NCI-H2107 treated with DMSO at 0.1 percent for 48 hours (cell line): ENCODE results near the gene SOX10.

Source experiments
- DNase-seq: peaks from one replicate; lab custom pipeline; 2025; ENCODE audit not compliant: unreplicated experiment; lab: John Stamatoyannopoulos, UW

The SOX10 gene

DNA sequence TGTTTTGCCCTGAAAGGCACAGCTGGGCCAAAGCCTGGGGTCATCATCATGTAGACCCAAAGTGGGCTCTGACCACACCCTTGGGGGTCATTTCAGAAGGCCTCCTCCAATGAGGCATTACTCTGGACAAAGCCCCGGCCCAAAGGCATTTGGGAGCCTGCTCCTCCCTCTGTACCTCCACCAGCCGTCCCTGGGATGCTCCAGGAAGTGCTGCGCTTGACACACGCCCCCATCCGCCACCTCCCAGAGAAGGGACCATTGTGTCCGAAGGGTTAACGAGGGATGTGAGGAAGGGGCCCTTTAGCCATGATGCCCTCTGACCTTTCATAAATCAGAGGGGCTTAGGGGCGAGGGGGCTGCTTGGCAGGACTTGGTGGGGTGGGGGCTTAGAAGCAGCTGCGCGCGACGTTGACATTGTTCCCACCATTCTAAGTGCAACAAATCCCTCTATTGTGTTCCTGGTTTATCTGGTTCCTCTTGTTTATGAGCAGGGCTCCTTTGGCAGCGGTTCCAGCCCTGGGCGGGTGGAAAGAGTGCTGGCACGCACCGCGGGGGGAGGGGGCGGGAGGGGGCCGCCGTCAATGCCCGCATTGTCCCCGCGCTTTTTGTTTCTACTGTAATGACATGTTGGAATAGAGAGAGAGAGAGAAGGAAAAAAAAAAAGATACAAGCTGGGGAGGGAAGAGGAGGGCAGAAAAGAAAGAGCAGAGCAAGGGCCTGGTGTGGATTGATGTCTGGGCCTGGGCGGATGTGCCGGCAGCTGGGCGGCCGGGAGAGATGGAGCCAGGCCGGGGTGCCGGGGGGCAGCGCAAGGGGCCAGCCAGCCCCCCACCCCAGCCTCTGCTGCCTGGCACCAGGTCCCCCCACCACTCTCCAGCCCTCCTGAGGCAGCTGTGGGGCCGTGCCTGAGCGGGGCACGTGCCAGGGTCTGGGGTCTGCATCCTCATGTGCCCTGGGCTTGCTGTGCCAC, 32.1 kb upstream of the SOX10 start:
- DNase-seq = no peak

GRCh38 chr22:38014083-38014482, 29.7 kb upstream of the SOX10 start:
- DNase-seq = no peak

DNA sequence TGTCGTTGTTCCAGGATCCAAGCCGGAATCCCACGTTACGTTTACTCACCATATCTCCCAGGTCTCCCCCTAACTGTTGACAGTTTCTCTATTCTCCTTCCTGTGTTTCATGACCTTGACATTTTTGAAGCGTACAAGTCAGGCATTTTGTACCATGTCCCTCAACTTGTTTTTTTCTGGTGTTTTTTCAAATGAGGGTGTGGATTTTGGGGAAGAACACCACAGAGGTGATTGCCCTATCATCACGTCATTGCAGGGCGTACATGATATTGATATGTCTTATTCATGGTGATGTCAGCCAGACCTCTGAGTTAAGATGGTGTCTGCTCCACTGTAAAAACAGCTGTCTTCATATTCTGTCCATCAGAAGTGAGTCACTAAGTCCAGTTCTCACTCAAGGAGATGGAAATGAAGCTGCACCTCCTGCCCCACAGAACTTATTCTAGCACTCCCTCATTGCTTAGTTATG, 28.3 kb upstream of the SOX10 start:
- no peak for DNase-seq

GRCh38 chr22:38009000-38009806, 24.8 kb upstream of the SOX10 start:
- no peak for DNase-seq

GRCh38 chr22:38007330-38007902, 23.1 kb upstream of the SOX10 start:
- DNase-seq = no peak

DNA sequence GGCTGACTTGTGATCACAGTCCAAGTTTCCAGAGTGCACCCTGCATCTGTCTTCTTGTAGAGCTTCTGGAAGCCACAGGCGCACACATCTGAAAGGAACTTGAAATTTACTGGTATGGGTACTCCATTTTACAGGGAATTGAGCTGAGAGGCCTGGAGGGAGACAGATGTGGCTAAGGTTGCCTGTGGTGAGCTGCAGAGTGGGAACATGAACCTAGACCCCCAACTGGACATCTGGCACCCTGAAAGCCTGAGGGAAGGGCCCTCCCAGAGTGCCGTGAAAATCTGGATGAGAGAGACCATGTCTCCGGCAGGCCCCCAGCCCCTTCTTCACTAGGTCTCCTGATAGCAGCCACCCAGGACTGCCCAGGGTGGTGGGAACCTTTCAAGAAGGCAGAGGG, 22.6 kb upstream of the SOX10 start:
- no peak for DNase-seq

GRCh38 chr22:38005943-38006342, 21.6 kb upstream of the SOX10 start:
- no peak for DNase-seq

DNA sequence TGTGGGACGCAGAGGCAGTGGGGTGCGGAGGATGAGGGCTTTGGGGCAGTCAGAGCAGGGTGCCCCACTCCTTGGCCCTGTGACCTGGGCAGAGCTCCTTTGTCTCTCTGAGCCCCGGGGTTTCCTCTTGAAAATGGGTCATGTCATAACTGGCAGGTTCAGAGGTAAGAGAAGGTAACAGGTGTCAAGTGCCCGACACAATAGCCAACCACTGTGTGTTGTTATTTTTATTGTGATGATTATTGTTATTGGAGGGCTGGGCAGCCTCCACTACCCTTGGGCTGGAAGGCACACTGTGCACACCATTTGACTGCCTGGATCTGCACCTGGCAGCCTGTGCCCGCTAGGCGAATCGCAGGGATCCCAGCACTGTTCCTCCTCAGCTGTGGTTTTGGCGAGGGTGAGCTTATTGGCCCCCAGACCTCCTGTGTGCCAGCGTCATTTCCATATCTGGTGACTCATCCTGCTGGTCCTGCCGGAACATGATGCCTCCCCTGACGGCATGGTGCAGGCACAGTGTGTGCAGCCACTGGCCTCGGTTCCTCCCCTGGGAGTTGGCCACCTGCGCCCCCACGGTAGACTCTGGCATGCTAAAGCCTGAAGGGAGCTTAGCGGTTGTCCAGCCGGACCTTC, 15.4 kb upstream of the SOX10 start:
- peak; percentile 64 for DNase-seq

GRCh38 chr22:37999236-37999635, 14.9 kb upstream of the SOX10 start:
- DNase-seq = no peak

GRCh38 chr22:37998543-37998942, 14.2 kb upstream of the SOX10 start:
- DNase-seq = no peak

DNA sequence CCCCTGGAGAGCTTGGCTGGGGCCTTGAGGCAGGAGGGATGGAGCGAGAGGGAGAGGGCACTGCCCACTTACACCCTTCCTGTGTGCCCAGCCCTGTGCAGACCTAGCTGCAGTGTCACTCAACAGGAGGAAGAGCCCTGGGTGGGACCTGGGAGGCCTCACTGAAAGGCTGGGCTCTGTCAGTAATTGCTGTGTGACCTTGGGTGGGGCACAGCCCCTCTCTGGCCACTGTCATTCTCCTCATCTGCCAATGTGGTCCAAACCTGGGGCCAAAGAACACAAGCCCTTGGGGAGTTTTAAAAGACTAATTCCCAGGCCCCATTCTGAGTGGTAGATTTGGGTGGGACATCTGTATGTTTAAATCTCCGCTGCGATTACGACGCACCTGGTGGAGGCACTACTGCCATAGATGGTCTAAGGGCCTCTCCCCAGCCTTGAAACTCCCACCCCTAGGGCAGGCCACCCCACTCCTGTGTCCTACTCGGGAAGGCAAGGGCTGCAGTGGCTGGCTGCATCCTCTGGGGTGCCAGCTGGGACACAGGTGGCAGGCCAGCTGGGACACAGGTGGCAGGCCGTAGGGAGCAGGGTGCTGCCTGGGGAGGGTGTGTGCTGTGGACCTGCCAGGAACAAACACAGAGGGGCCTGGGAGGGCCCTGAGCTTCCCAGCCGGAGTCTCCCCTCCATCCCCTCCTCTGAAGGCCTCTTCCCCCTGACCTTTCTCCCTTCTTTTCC, 12.3 kb upstream of the SOX10 start:
- DNase-seq = no peak

DNA sequence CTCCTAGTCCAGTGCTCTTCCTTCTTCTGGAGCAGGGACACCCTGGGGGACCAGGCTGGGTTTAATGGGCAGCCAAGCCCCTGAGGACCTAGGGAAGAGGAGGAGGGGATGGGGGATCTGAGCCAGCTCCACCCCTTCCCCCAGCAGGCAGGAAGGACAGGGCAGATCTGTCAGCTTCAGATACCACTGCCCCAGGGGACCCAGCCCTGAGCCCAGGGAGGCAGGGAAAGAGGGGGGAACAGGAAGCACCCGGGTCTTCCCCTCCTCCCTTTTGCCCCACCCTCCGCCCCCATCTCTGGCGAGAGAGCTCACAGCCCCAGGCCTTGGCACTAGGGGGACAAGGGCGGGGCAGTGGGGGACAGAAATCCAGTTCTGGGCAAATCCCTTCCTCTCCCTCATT, 11.7 kb upstream of the SOX10 start:
- DNase-seq = no peak

DNA sequence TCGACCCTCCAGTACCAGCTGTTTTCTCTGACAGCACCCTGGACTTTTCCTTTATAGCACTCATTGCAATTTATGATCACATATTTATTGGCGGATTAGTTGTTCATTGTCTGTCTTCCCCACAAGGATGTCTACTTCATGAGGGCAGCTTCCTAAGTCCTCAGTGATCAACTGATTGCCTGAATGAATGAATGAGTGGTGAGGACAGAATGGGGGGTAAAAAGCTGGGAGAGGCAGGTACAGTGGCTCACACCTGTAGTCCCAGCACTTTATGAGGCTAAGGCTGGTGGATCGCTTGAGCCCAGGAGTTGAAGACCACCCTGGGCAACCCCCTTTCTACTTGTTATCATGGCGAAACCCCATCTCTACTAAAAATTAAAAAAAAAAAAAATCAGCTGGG, 11.1 kb upstream of the SOX10 start:
- DNase-seq = no peak

DNA sequence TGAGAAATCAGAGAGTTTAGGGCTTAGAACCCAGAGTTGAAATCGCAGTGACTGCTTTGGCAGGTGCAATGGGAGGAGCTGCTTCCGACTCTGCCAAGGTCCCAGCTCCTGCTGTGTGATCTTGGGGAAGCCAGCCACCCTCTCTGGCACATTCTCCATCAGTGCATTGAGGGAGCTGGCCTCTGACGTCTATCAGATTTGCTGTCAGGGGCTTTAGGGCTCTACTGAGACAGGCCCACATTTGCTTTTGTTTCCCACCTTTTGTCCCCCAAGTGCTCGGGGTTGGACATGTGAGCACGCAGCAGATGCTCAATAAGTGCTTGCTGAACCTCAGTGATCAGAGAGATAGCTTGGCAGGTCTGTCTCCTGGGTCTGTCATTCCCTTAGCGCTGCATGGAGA, 10.6 kb upstream of the SOX10 start:
- DNase-seq = no peak

- no peak for DNase-seq
Measured at GRCh38 chr22:37994049-37994448, 9.7 kb upstream of the SOX10 start.

DNA sequence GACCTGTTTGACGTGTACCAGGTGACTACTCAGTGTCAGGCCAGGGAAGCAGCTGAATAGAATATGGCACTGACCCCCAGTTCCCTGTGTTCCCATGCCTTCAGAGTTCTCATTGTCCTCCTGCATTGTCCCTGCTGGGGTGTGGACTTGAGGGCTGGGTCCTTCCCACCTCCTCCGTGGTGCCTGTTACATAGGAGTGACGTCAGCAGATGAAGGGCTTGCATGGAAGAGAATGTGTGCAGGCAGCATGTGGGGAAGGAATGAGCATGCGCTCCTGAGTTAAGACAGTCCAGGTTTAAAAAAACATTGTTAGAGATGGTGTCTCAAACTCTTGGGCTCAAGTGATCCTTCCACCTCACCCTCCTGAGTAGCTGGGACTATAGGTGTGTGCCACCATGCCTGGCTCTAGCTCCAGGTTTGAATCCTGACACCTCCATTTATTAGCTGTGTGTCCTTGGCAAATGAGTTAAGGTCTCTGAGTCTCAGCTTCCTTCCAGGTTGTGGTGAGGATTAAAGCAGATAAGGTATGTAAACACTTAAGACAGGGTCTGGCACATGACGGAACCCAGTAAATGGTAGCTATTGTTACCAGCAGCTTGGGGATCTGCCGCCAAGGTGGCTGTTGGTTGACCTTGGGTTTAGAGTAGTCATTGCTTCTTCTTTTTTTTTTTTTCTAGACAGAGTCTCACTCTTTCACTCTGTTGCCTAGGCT, 7.5 kb upstream of the SOX10 start:
- DNase-seq = no peak

GRCh38 chr22:37990862-37991261, 6.5 kb upstream of the SOX10 start:
- DNase-seq = no peak

- DNase-seq = no peak
Measured at GRCh38 chr22:37990301-37990700, 5.9 kb upstream of the SOX10 start.

DNA sequence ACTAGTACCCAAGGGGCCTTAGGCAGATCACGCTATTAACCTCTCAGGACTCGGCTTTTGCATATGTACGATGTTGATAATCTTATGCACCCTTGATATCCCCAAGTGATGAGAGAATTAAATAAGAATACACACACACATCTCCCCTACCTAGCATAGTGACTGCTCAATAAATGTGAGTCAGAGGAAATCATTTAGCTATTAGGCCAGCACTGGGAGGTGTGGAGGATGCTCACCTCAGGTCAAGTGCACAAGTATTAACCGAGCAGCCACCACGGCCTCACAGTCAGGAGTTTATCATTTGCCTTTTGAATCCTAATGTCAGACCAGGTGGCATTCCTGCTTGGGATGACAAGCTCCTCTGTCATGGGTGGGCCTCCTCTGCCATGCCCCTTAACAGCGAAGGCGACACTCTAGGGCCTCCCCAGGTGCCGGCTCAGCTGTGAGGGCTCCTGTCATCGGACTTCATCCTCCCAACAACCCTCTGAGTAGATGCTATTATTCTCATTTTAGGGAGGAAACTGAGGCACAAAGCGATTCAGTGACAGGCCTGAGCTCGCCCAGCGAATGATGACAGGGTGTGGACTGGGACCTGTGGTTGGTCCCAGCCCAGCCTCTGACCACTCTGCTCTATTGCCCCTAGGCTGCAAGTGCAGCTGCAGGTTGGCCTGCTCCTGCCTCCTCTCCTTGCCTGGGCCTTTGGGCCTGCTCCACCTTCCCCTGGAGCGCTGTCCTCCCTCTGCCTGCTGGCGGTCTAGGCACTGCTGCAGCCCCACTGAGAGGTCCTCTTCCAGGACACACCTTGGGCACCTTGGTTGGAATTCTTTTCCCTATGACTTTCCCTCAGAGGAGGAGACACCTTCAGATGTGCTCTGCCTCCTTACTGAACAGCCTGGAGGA, 5.0 kb upstream of the SOX10 start:
- DNase-seq = no peak
